ENCODE results near the gene PTPRT.
"Not testable (repeated sequence)": the region's sequence is repeated elsewhere in the genome, so short reads cannot be mapped to it uniquely, and the experiment has no call there.

Gene PTPRT

GRCh38 chr20:43186312-43186711 is 3.4 kb downstream of the PTPRT start:
- DNase-seq: no peak

GRCh38 chr20:43185901-43186300 is 3.8 kb downstream of the PTPRT start:
- DNase-seq: no peak

DNA sequence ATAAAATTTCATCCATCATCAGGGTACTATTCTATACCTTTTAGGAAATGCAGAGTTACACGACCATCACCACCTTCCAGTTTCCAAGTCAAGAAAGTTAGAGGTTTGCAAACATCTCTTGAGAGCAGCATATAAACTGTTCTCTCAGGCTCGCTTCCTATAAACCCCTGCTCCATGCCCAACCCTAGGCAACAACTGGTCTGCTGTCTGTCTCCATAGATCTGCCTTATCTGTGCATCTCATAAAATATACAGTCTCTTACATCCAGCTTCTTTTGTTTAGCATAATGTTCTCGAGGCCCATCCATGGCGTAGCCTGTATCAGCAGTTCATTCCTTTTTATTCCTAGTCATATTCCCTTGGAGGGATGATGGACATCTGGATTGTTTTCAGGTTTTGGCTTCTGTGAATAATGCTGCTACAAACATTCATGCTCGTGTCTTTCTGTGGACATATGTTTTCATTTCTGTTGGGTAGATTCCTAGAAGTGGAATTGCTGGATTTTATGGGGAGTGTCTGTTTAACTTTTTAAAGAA is 6.1 kb downstream of the PTPRT start:
- no peak for DNase-seq

DNA sequence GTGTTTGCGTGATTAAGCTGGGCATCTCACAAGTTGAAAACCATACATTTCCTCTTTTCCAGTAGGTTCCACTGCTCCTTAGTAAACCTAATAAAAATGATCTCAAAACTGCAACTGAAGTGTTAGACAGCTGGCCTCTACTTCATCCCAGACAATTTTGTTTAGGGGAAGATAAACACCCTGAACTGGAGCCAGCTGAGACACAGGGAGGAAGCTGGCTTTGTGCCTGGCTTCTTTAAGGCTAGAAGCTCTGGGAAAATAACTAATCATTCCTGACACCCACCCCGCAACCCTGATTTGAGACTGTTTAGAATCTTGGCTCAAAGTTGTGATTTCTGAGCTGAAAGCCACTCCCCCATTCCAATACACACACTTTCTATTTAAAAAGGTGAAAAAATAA is 11.6 kb downstream of the PTPRT start:
- DNase-seq: no peak

- no peak for DNase-seq
These were observed 13.0 kb downstream of the PTPRT start for GRCh38 chr20:43176726-43177125.

GRCh38 chr20:43171930-43172329 is 17.8 kb downstream of the PTPRT start:
- no peak for DNase-seq

DNA sequence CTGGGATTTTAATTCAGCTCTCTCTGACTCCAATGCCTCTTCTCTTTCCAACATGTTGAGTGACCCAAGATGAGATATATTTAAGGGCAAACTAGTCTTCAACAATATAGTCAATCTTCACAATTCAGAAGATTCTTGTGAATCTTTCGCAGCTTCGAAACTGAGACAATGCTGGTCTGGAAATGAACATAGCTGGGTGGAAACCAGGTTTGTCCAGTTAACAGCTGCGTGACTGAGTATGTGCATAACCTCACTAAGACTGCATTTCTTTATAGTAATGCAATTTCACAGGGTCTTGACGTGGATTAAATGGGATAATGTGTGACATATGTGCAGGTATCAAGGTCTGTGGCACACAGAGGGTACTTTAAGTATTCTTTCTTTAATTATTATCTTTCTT is 18.9 kb downstream of the PTPRT start:
- no peak for DNase-seq

GRCh38 chr20:43167615-43168014 is 22.1 kb downstream of the PTPRT start:
- no peak for DNase-seq

DNA sequence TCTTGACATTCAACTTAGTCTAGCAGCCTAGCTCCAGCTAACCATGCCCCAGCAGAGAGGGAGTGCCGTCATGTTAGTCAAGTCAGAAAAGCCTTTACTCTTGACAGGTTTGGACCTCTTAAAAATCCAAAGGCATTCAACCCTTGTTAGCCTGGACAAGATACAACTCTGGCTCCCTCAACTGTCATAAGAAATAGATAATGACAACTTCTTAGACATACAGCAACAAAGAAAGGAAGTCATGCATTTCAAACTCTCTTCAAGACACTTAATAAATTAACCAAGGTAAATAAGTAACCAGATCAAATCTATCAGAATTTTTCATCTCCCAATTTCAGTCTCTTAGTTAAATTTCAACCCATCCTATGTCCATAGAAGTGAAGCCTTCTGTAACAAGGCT is 22.7 kb downstream of the PTPRT start:
- DNase-seq: no peak

- DNase-seq: no peak
These were observed 24.1 kb downstream of the PTPRT start for GRCh38 chr20:43165611-43166010.

- not testable (repeated sequence) for DNase-seq
These were observed 25.0 kb downstream of the PTPRT start for GRCh38 chr20:43164736-43165135.

GRCh38 chr20:43161716-43162115 is 28.0 kb downstream of the PTPRT start:
- no peak for DNase-seq

GRCh38 chr20:43160941-43161340 is 28.8 kb downstream of the PTPRT start:
- DNase-seq: no peak

DNA sequence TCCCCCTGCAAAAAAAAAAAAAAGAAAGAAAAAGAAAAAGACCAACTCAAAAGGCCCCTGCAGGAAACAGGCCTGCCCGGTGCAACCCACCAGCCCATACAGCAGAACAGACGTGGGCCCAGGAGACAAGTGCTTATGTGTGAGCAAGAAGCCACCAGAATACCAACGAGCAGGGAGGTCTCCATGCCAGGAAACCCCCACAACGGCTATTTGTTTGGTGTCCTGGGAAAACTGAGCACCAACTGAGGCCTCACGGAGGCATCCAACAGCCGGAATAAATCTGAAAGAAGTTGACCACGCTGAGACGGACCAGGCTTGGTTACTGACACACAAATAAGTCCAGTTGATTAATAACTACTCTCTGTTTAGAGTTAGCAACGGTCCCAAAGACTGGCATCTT is 29.7 kb downstream of the PTPRT start:
- DNase-seq: no peak

GRCh38 chr20:43155366-43156100 is 34.2 kb downstream of the PTPRT start:
- no peak for DNase-seq

DNA sequence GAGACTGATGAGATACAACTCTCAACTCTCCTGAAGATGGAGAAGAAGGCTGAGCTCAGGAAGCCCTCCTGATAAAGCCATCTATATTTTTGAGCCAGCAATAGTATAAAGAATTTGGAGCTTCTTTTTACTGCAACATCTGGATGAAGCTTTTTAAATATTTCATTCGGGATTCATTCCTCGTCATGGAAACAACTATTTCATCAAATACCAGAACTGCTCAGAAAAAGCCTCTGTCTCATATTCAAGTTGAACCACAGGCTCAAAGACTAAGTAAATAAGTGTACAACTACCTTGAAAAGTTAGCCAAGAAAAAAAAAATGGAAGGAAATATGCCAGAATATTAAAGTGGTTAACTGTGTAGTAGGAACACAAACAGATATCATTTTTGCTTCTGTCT is 37.8 kb downstream of the PTPRT start:
- no peak for DNase-seq

- no peak for DNase-seq
These were observed 38.5 kb downstream of the PTPRT start for GRCh38 chr20:43151256-43151655.

DNA sequence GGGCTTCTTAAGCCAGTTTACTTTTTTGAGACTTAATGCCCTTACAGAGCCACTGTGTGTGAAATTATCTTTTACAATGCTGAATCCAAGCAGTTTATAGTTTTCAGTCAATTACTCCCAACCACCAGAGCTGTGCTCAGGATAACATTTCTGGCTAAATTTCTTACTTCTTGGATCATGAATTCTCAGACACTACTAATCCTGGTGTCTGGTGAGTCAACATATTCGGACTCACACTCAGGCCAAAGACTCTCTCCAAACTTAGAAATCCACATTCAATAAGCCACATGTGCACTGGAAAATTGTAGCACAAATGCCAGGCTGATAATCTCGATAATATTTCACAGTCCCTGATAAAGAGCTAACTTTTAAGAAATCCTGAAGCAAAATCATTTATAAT is 49.0 kb downstream of the PTPRT start:
- no peak for DNase-seq

DNA sequence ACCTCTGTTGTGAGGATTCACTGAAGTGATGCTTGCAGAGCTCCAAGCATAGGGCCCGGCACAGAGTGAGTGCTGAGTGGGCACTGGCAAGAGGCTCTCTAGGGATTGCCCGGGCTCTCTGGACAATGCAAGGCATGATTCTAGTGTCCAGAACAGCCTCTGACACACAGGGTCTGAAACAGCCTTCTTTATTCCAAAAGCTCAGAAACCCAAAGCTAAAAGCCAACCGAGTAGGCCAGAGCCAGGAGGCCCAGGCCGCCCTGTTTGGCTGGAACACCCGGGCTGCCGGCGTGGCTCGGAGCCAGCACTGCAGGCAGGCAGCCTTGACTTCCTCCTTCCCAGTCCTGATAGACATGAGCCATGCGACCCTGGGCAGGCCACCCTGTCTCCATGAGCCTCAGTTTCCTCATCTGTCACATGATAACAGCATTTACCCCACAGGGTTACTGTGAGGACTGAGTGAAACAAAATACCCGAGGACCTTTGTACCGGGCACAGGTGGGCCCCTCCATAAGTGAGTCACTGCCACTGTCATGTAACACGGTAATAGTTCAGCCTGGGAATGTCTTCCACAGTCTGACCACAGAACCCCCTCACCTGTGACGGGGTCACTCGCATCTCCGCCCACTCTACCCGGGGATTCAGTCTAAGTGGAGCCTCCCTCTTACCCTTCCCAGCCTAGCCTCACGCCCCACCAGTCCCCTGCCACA is 51.5 kb downstream of the PTPRT start:
- DNase-seq: no peak

DNA sequence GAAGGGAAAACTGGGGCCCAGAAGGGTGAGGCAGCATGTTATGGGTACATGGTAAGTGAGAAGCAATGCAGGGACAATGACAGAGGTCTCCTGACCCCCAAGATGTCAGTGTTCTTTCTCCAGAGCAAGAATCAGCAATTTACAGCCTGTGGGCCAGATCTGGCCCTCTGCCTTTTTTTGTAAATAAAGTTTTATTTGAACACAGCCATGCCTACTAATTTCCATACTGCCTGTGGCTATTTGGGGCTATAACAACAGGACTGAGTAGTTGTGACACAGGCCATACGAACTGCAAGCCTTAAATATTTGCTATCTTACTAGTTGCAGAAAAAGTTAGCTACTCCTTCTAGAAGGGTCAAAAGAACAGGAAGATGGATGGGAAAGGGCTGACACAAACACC is 52.5 kb downstream of the PTPRT start:
- no peak for DNase-seq

- DNase-seq: no peak
These were observed 65.5 kb downstream of the PTPRT start for GRCh38 chr20:43124241-43124640.

DNA sequence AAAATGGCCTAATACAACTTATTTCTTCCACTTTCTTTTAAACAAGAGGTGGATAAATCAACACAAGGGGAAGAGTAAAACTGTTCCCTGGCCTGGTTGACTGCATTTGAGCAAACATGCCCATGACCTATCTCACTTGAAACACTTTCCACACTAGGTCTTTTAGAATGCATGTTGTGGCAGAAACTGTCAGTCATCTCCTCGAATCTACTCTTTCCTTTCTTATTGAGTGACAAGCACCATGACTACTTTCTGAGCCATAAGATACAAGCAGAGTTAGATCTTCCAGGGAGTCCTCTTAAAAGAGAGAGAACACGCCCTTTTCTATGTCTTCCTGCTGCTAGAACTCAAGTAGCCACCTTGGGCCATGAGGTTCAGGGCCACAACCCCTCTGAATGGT is 66.5 kb downstream of the PTPRT start:
- DNase-seq: no peak

DNA sequence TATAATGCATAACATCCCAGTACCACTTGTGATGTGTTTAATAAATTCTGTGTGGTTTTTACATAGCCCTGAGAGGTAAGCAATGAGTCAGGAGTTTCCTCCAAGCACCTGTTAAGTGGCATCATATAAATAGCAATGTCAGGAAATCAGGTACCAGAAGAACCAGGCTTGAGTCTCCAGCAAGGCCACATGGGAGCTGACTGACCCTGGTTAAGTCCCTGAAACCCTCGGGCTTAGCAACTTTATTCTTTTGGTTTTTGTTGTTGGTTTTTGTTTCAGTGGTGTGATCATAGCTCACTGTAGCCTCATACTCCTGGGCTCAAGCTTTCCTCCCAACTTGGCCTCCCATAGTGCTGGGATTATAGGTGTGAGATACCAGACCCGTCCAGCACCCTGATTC is 70.0 kb downstream of the PTPRT start:
- no peak for DNase-seq

GRCh38 chr20:43102394-43102793 is 87.3 kb downstream of the PTPRT start:
- DNase-seq: no peak

DNA sequence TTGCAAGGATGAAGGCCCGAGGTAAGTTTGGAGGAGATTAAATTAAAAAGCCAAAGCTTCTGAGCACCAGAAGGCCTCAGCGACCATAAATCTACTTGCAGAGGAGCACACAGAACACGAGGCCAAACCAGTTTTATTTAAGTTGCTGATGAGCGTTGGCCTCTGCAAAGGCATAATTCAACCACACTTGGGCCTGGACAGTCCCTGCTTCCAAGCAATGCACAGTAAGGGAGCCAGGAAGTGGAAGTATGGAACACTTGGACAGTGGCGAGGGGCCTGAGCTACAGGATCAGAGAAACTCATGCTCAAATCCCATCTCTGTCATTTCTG is 92.8 kb downstream of the PTPRT start:
- DNase-seq: no peak

Measured in retina (tissue), 1 donor.